GM06990 (cell line): Measurements from ENCODE around the gene FAM76A.

Source experiments
- DNase-seq: peaks from one replicate; pipeline ENCODE4 v3.0.0-alpha.2; 2011; ENCODE audit not compliant: insufficient read length; ENCODE audit errors: extremely low read depth
- H3K27me3 ChIP-seq: replicated peaks from 2 replicates; pipeline ENCODE4 v1.6.0; 2011; ENCODE audit warnings: low read length; ENCODE audit not compliant: control insufficient read depth, insufficient read depth
- H3K36me3 ChIP-seq: 2 replicates; pipeline ENCODE4 v1.5.1; 2011; ENCODE audit warnings: low read length; ENCODE audit not compliant: control insufficient read depth, insufficient read depth
- H3K4me3 ChIP-seq: replicated peaks from 2 replicates; pipeline ENCODE4 v1.5.1; 2011; ENCODE audit warnings: low read depth, mild to moderate bottlenecking, control low read depth, low read length
- TF ChIP-seq, protein P1 (sequence below): IDR thresholded peaks from 2 replicates; pipeline ENCODE4 v1.5.1; 2011; ENCODE audit warnings: low read length, control low read depth, mild to moderate bottlenecking, inconsistent platforms; ENCODE audit not compliant: insufficient read depth, poor library complexity, severe bottlenecking

Gene FAM76A

DNA sequence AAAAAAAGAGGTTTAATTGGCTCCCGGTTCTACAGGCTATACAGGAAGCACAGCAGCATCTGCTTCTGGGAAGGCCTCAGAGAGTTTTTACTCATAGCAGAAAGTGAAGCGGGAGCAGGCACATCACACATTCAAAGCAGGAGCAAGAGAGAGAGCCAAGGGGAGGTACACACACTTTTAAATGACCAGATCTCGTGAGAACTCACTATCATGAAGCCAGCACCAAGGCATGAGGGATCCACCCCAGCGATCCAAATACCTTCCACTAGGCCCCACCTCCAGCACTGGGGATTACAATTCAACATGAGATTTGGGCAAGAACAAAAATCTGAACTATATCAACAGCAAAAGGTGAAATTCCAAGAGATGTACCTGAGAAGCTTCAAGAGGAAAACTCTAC lies 20.8 kb upstream of the FAM76A start:
- Histone ChIP-seq H3K27me3 (no peaks in the 10 kb centered on the region), H3K36me3 (no peaks in the 10 kb centered on the region), H3K4me3 (no peak overlapping the region)
- TF ChIP-seq, protein P1, sequence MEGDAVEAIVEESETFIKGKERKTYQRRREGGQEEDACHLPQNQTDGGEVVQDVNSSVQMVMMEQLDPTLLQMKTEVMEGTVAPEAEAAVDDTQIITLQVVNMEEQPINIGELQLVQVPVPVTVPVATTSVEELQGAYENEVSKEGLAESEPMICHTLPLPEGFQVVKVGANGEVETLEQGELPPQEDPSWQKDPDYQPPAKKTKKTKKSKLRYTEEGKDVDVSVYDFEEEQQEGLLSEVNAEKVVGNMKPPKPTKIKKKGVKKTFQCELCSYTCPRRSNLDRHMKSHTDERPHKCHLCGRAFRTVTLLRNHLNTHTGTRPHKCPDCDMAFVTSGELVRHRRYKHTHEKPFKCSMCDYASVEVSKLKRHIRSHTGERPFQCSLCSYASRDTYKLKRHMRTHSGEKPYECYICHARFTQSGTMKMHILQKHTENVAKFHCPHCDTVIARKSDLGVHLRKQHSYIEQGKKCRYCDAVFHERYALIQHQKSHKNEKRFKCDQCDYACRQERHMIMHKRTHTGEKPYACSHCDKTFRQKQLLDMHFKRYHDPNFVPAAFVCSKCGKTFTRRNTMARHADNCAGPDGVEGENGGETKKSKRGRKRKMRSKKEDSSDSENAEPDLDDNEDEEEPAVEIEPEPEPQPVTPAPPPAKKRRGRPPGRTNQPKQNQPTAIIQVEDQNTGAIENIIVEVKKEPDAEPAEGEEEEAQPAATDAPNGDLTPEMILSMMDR: no peak
- DNase-seq: no peak

DNA sequence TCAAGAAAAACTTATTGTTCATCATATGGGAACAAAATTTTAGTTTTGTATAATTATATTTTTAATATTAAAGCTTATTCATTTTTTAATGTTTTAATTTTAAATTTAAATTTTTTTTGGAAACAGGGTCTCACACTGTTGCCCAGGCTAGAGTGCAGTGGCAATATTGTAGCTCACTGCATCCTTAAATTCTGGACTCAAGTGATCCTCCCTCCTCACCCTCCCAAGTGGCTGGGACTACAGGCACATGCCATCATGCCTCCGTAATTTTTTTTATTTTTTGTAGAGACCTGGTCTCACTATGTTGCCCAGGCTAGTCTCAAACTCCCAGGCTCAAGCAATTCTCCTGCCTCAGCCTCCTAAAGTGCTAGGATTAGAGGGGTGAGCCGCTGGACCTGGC lies 20.2 kb upstream of the FAM76A start:
- TF ChIP-seq, protein P1: no peak
- Histone ChIP-seq H3K36me3 (no peaks in the 10 kb centered on the region), H3K4me3 (no peak overlapping the region), H3K27me3 (no peaks in the 10 kb centered on the region)
- DNase-seq: no peak

DNA sequence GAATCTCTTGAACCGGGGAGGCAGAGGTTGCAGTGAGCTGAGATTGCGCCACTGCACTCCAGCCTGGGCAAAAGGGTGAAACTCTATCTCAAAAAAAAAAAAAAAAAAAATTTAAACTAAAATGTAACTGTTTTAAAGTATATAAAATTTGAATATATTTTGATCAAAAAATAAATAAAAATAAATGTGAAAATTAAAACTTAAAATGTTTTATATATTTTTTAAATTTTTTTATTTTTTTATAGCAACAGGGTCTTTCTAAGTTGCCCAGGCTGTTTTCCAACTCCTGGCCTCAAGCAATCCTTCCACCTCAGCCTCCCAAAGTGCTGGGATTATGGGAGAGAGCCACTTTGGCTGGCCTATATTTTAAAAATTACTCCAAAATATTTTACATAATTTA lies 15.2 kb upstream of the FAM76A start:
- TF ChIP-seq, protein P1: no peak
- no peak for DNase-seq
- no peaks in the 10 kb centered on the region for H3K27me3 ChIP-seq
- no peaks in the 10 kb centered on the region for H3K36me3 ChIP-seq
- H3K4me3 ChIP-seq: no peak overlapping the region

DNA sequence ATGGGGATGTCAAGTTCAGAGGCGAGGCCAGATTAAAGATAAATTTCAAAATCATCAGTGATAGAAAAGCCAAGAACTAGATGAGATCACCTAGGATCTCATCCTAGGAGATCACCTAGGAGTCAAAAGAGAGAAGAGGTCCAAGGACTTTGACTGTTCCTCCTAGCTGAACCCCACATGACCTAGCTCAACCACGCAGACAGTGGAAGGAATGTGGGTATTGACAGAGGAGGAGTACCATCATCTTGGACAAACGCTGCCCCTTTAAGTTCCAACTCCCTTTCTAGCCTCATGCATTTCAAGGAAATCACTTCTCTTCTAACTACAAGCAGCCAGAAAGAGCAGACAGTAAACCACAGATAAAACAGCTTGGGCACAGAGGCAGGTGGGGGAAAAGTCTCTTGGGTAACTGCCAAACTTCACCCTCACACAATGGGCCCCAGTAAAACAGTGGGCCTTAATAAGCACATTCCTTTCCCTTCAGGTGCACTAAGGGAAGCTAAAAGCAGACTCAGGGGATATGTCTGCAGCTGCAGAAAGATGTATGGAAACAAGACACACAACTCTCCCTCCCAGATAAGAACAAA lies 12.5 kb upstream of the FAM76A start:
- Histone ChIP-seq H3K4me3 (no peak overlapping the region), H3K36me3 (no peaks in the 10 kb centered on the region), H3K27me3 (no peaks in the 10 kb centered on the region)
- no peak for DNase-seq
- TF ChIP-seq, protein P1: no peak

DNA sequence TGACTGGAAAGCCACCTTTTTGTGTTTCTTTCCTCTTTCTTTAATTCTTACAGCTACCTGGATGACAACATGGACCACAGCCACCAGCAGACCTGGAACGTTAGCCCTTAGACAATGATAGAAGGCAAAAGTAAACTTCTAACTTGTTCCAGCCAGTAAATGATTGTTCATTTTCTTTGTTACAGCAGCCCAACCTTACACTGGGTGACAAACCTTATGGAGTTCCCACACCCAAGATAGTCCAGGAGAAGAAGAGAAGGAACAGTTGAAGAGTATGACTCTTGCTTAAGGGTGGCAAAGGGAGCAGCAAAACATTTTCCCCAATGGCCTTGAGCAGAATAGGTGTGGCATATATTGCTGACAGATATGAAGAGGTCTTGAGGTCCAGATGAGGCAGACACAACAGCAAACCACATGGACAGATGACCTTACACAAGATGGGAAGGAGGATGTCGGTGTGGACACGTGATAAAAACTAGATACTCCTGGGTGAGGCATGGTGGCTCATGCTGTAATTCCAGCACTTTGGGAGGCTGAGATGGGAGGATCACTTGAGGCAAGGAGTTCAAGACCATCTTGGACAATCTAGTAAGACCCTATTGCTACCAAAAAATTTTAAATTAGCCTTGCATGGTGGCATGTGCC lies 11.8 kb upstream of the FAM76A start:
- Histone ChIP-seq H3K27me3 (no peaks in the 10 kb centered on the region), H3K36me3 (no peaks in the 10 kb centered on the region), H3K4me3 (no peak overlapping the region)
- TF ChIP-seq, protein P1: no peak
- DNase-seq: no peak

DNA sequence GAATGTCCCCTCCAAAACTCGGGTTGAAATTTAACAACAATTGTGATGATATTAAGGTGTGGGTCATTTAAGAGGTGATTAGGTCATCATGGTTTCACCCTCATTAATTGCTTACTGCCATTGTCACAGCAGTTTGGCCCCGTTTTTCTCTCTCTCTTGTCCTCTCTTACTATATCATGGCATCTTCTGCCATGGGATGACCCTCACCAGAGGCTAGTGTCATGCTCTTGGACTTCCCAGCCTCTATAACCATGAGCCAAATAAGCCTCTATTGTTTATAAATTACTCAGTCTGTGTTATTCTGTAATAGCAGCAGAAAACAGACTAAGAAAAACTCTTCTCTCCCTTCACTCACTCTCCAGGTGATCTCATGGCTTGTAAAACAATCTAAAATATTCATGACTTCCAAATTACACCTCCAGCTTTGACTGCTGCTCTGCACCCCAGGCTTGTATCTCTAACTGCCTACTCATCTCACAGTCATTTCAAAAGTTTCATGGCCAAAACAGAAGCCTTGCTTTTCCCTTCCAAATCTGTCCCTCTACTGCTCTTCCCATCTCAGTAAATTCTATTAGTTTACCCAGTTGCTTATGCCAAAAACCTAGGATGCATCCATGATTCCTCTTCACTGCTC lies 9.4 kb upstream of the FAM76A start:
- no peak overlapping the region for H3K4me3 ChIP-seq
- TF ChIP-seq, protein P1: no peak
- H3K36me3 ChIP-seq: no peaks in the 10 kb centered on the region
- no peak for DNase-seq
- no peaks in the 10 kb centered on the region for H3K27me3 ChIP-seq
